ENCODE results near the gene ERC1. TPM values are rescaled to one million over a fixed set of nuclear protein-coding genes. Genes with fewer than 3 reads are reported as not detected.

ERC1 gene
- total and polyA plus RNA-seq, 9 of the 15 experiments (the other 6 are each of a cell fraction or from before 2014, with no cell fraction given) = 0.74 to 11.8 (median 4.8) TPM

DNA sequence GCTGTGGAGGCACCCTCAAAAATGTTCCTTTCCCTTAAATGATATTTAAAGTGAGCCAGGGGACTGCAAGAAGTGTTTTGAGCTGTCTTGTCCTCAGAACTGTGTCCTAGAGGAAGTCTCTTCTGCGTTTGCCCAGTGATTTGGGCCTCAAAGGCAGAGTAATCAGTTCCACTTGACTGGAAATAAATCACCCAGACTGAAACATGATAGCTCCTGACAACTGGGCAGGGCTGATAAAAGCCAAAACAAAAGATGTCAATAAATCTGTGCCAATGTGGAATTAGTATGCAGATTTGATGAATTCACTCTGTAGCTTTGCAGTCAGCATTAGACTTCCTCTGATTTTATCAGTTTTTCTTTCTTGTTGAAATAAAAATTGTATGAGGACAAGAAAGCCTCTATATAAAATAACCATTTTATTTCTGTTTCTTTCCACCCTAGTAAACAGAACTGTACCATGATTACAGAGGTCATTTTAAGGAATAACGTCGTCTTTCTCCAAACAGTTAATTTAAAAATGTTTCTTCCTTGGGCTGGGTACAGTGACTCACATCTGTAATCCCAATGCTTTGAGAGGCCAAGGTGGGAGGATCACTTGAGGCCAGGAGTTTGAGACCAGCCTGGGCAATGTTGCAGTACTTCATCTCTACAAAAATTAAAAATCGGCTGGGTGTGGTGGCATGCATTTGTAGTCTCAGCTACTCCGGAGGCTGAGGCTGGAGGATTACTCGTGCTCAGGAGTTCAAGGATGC lies 180.8 kb downstream of the ERC1 start (continued):
- TF ChIP-seq, protein P1, sequence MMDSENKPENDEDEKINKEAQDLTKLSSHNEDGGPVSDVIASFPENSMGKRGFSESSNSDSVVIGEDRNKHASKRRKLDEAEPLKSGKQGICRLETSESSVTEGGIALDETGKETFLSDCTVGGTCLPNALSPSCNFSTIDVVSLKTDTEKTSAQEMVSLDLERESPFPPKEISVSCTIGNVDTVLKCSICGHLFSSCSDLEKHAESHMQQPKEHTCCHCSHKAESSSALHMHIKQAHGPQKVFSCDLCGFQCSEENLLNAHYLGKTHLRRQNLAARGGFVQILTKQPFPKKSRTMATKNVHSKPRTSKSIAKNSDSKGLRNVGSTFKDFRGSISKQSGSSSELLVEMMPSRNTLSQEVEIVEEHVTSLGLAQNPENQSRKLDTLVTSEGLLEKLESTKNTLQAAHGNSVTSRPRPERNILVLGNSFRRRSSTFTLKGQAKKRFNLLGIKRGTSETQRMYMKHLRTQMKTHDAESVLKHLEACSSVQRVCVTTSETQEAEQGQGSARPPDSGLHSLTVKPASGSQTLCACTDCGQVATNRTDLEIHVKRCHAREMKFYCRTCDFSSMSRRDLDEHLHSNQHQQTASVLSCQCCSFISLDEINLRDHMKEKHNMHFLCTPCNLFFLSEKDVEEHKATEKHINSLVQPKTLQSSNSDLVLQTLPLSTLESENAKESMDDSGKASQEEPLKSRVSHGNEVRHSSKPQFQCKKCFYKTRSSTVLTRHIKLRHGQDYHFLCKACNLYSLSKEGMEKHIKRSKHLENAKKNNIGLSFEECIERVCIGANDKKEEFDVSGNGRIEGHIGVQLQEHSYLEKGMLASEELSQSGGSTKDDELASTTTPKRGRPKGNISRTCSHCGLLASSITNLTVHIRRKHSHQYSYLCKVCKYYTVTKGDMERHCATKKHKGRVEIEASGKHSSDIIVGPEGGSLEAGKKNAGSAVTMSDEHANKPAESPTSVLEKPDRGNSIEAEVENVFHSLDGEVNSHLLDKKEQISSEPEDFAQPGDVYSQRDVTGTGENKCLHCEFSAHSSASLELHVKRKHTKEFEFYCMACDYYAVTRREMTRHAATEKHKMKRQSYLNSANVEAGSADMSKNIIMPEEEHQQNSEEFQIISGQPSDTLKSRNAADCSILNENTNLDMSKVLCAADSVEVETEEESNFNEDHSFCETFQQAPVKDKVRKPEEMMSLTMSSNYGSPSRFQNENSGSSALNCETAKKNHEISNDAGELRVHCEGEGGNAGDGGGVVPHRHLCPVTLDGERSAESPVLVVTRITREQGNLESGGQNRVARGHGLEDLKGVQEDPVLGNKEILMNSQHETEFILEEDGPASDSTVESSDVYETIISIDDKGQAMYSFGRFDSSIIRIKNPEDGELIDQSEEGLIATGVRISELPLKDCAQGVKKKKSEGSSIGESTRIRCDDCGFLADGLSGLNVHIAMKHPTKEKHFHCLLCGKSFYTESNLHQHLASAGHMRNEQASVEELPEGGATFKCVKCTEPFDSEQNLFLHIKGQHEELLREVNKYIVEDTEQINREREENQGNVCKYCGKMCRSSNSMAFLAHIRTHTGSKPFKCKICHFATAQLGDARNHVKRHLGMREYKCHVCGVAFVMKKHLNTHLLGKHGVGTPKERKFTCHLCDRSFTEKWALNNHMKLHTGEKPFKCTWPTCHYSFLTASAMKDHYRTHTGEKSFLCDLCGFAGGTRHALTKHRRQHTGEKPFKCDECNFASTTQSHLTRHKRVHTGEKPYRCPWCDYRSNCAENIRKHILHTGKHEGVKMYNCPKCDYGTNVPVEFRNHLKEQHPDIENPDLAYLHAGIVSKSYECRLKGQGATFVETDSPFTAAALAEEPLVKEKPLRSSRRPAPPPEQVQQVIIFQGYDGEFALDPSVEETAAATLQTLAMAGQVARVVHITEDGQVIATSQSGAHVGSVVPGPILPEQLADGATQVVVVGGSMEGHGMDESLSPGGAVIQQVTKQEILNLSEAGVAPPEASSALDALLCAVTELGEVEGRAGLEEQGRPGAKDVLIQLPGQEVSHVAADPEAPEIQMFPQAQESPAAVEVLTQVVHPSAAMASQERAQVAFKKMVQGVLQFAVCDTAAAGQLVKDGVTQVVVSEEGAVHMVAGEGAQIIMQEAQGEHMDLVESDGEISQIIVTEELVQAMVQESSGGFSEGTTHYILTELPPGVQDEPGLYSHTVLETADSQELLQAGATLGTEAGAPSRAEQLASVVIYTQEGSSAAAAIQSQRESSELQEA (IDR thresholded peaks at IDR 0.05; ENCODE audit: low read depth) = no peak
- peak; percentile 33 to 62; a peak in 3 of 4 replicates for TF ChIP-seq NRF1 (conservative IDR thresholded peaks at IDR 0.05 in 1 of 2, IDR thresholded peaks at IDR 0.05 in 1 of 2)
- peak; percentile 85 for TF ChIP-seq ARID1B (IDR thresholded peaks at IDR 0.05)
- TF ChIP-seq MAFK (IDR thresholded peaks at IDR 0.05; ENCODE audit: low read length) = no peak
- TF ChIP-seq HNRNPLL (IDR thresholded peaks at IDR 0.05; ENCODE audit: low read depth, low read length, poor library complexity, severe bottlenecking) = no peak
- peak; percentile 99 for TF ChIP-seq KDM1A (IDR thresholded peaks at IDR 0.05)
- TF ChIP-seq, protein P2, sequence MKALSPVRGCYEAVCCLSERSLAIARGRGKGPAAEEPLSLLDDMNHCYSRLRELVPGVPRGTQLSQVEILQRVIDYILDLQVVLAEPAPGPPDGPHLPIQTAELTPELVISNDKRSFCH (CRISPR knock-in tag; IDR thresholded peaks at IDR 0.05) = no peak
- TF ChIP-seq, protein P2 (tag; IDR thresholded peaks at IDR 0.05) = no peak
- TF ChIP-seq ZNF24 (IDR thresholded peaks at IDR 0.05) = no peak
- no peak for TF ChIP-seq ZKSCAN1 (IDR thresholded peaks at IDR 0.05; ENCODE audit: low read depth, low read length)
- TF ChIP-seq PHTF2 (CRISPR knock-in tag; IDR thresholded peaks at IDR 0.05) = no peak
- TF ChIP-seq STAT5A (IDR thresholded peaks at IDR 0.05; ENCODE audit: borderline replicate concordance, low read length) = peak; percentile 19; the same call in 1 of the 2 replicates
- TF ChIP-seq EP300 (IDR thresholded peaks at IDR 0.05; ENCODE audit: low read length) = peak; percentile 72; the same call in 1 of the 2 replicates
- TF ChIP-seq NFE2L1 (tag; IDR thresholded peaks at IDR 0.05; ENCODE audit: borderline replicate concordance, low read depth) = no peak
- TF ChIP-seq SMARCA4 (IDR thresholded peaks at IDR 0.05) = peak; percentile 17; the same call in 1 of the 2 replicates
- no peak for TF ChIP-seq SIX5 (IDR thresholded peaks at IDR 0.05; ENCODE audit: borderline replicate concordance in 1 of 2, insufficient read depth in 1 of 2, low read depth in 1 of 2, low read length in 2 of 2)
- TF ChIP-seq ZNF224 (CRISPR knock-in tag; IDR thresholded peaks at IDR 0.05) = no peak
- TF ChIP-seq, protein P3, sequence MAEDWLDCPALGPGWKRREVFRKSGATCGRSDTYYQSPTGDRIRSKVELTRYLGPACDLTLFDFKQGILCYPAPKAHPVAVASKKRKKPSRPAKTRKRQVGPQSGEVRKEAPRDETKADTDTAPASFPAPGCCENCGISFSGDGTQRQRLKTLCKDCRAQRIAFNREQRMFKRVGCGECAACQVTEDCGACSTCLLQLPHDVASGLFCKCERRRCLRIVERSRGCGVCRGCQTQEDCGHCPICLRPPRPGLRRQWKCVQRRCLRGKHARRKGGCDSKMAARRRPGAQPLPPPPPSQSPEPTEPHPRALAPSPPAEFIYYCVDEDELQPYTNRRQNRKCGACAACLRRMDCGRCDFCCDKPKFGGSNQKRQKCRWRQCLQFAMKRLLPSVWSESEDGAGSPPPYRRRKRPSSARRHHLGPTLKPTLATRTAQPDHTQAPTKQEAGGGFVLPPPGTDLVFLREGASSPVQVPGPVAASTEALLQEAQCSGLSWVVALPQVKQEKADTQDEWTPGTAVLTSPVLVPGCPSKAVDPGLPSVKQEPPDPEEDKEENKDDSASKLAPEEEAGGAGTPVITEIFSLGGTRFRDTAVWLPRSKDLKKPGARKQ (CRISPR knock-in tag; IDR thresholded peaks at IDR 0.05) = no peak
- no peak for TF ChIP-seq KLF6 (CRISPR knock-in tag; IDR thresholded peaks at IDR 0.05; ENCODE audit: borderline replicate concordance)

All from K562 (cell line).